GM23338 (cell line): Measurements from ENCODE around the gene FN3K. TPM values are rescaled to one million over a fixed set of nuclear protein-coding genes. Genes with fewer than 3 reads are reported as not detected.

Source experiments
- ATAC-seq: fragments of 200-7000 bp; cut with Tn5 transposase; 3 replicates; pipeline ENCODE4 v1.9.1; 2020
- DNase-seq: peaks from one replicate; pipeline ENCODE4 v3.0.0-alpha.2; 2015; ENCODE audit warnings: low spot score
- H2AFZ ChIP-seq: fragments of 200-600 bp; sonication (generic); 2 replicates; pipeline ENCODE4 v1.8.0; 2016; ENCODE audit warnings: antibody characterized with exemption, mild to moderate bottlenecking, moderate library complexity
- H3F3A ChIP-seq: fragments of 200-600 bp; sonication (generic); replicated peaks from 2 replicates; pipeline ENCODE4 v1.8.0; 2017; ENCODE audit warnings: antibody characterized with exemption, mixed run types, low read depth
- H3K27ac ChIP-seq: fragments of 200-600 bp; sonication (generic); 2 replicates; pipeline ENCODE4 v1.6.1; 2016; ENCODE audit warnings: low read depth
- H3K27me3 ChIP-seq: fragments of 200-600 bp; sonication (generic); 2 replicates; pipeline ENCODE4 v1.8.0; 2016; ENCODE audit warnings: mild to moderate bottlenecking, mixed run types, moderate library complexity; ENCODE audit not compliant: insufficient read depth
- H3K36me3 ChIP-seq: fragments of 200-600 bp; sonication (generic); 2 replicates; pipeline ENCODE4 v1.8.0; 2016; ENCODE audit warnings: mild to moderate bottlenecking; ENCODE audit not compliant: insufficient read depth
- H3K4me1 ChIP-seq: fragments of 200-600 bp; sonication (generic); 2 replicates; pipeline ENCODE4 v1.8.0; 2016; ENCODE audit warnings: mild to moderate bottlenecking, moderate library complexity; ENCODE audit not compliant: insufficient read depth
- H3K4me2 ChIP-seq: fragments of 200-600 bp; sonication (generic); 2 replicates; pipeline ENCODE4 v1.7.1; 2017; ENCODE audit warnings: mixed run types
- H3K4me3 ChIP-seq: fragments of 200-600 bp; sonication (generic); 2 replicates; pipeline ENCODE4 v1.6.1; 2016; ENCODE audit warnings: mixed run types
- H3K79me2 ChIP-seq: fragments of 200-600 bp; sonication (generic); replicated peaks from 2 replicates; pipeline ENCODE4 v1.8.0; 2017; ENCODE audit warnings: mild to moderate bottlenecking; ENCODE audit not compliant: insufficient read depth
- H3K9me2 ChIP-seq: fragments of 200-600 bp; sonication (generic); 2 replicates; pipeline ENCODE4 v1.8.0; 2017; ENCODE audit not compliant: insufficient read depth
- H4K20me1 ChIP-seq: fragments of 200-600 bp; sonication (generic); replicated peaks from 2 replicates; pipeline ENCODE4 v1.8.0; 2017; ENCODE audit warnings: mild to moderate bottlenecking; ENCODE audit not compliant: insufficient read depth
- H3K27ac Mint-ChIP-seq: 2 replicates; pipeline ENCODE4 v1.8.0; 2020; ENCODE audit warnings: inconsistent platforms, mild to moderate bottlenecking, moderate library complexity, mixed read lengths
- H3K27me3 Mint-ChIP-seq: 3 replicates; pipeline ENCODE4 v1.8.0; 2022; ENCODE audit warnings: low read depth, mild to moderate bottlenecking, moderate library complexity, mixed read lengths, inconsistent platforms; ENCODE audit not compliant: insufficient read depth, poor library complexity
- H3K36me3 Mint-ChIP-seq: 3 replicates; pipeline ENCODE4 v1.8.0; 2021; ENCODE audit warnings: low read depth, mild to moderate bottlenecking, inconsistent platforms, moderate library complexity, mixed read lengths
- H3K4me1 Mint-ChIP-seq: 3 replicates; pipeline ENCODE4 v1.8.0; 2020; ENCODE audit warnings: mild to moderate bottlenecking, inconsistent platforms, mixed read lengths
- H3K4me3 Mint-ChIP-seq: 3 replicates; pipeline ENCODE4 v1.8.0; 2021; ENCODE audit warnings: moderate library complexity, mild to moderate bottlenecking, inconsistent platforms, mixed read lengths
- H3K9me3 Mint-ChIP-seq: 3 replicates; pipeline ENCODE4 v1.8.0; 2020; ENCODE audit warnings: moderate library complexity, mild to moderate bottlenecking, inconsistent platforms, mixed read lengths
- CREB1 ChIP-seq: fragments of 250-450 bp; sonication (Bioruptor Pico); IDR thresholded peaks from 2 replicates; pipeline ENCODE4 v1.5.0; 2020; ENCODE audit warnings: low read depth, mild to moderate bottlenecking, moderate library complexity
- CTCF ChIP-seq, 2 experiments: fragments of 200-600 bp in 1 of 2; sonication (generic) in 1 of 2; conservative IDR thresholded peaks; 2 replicates each; pipeline versions ENCODE4 v1.5.1 to v1.6.1; 2016 to 2017; ENCODE audit warnings: antibody characterized with exemption in 2 of 2, low read depth in 2 of 2, mild to moderate bottlenecking in 2 of 2, moderate library complexity in 1 of 2
- ETS1 ChIP-seq: IDR thresholded peaks from 2 replicates; pipeline ENCODE4 v1.6.1; 2016; ENCODE audit warnings: antibody characterized with exemption
- EZH2 ChIP-seq: fragments of 200-600 bp; sonication (generic); IDR thresholded peaks from one replicate; pipeline ENCODE4 v1.8.0; 2017; ENCODE audit warnings: antibody characterized with exemption, mild to moderate bottlenecking, low read depth; ENCODE audit not compliant: unreplicated experiment
- EZH2phosphoT487 ChIP-seq: fragments of 200-600 bp; sonication (generic); IDR thresholded peaks from one replicate; pipeline ENCODE4 v1.8.1; 2018; ENCODE audit warnings: antibody characterized with exemption; ENCODE audit not compliant: unreplicated experiment
- JUNB ChIP-seq: IDR thresholded peaks from one replicate; pipeline ENCODE4 v1.6.1; 2016; ENCODE audit warnings: antibody characterized with exemption; ENCODE audit not compliant: unreplicated experiment
- NANOG ChIP-seq: IDR thresholded peaks from 2 replicates; pipeline ENCODE4 v1.6.1; 2016; ENCODE audit warnings: antibody characterized with exemption, borderline replicate concordance
- POLR2AphosphoS5 ChIP-seq: IDR thresholded peaks from 2 replicates; pipeline ENCODE4 v1.6.1; 2016; ENCODE audit warnings: antibody characterized with exemption, low read depth
- REST ChIP-seq: IDR thresholded peaks from one replicate; pipeline ENCODE4 v1.6.1; 2018; ENCODE audit warnings: antibody characterized with exemption; ENCODE audit not compliant: unreplicated experiment
- STAT1 ChIP-seq: IDR thresholded peaks from one replicate; pipeline ENCODE4 v1.6.1; 2016; ENCODE audit warnings: antibody characterized with exemption; ENCODE audit not compliant: unreplicated experiment
- ZNF114 ChIP-seq: fragments of 250-450 bp; sonication (Bioruptor Pico); IDR thresholded peaks from 2 replicates; pipeline ENCODE4 v1.5.0; 2020; ENCODE audit warnings: mild to moderate bottlenecking, moderate library complexity
- ZNF331 ChIP-seq: fragments of 250-450 bp; sonication (Bioruptor Pico); IDR thresholded peaks from 2 replicates; pipeline ENCODE4 v1.5.0; 2020; ENCODE audit warnings: low read depth, mild to moderate bottlenecking, moderate library complexity
- ZNF462 ChIP-seq: fragments of 250-450 bp; sonication (Bioruptor Pico); IDR thresholded peaks from 2 replicates; pipeline ENCODE4 v1.5.0; 2020; ENCODE audit warnings: mild to moderate bottlenecking, moderate library complexity
- long read RNA-seq: library from polyadenylated mRNA; unstranded; transcript quantifications from one replicate; pipeline ENCODE4 v2.0.0, GENCODE V29; 2020; ENCODE audit not compliant: unreplicated experiment
- polyA plus RNA-seq: library from polyadenylated mRNA; unstranded; fragments of >200 nt; fragmentation: Nextera tagmentation; extraction: Ambion mirVana; gene quantifications from 2 replicates; pipeline ENCODE4 v1.2.1, GENCODE V29; 2016
- total RNA-seq: library from RNA; depleted of rRNA; stranded (reverse); fragments of >200 nt; shearing (Covaris generic); gene quantifications from 2 replicates; pipeline ENCODE4 v1.2.3, GENCODE V29; 2014; rRNA removed

The FN3K gene
- total RNA-seq (11.0 and 12.9 TPM in 2 replicates), polyA plus RNA-seq (5.3 TPM in 2 replicates)
- long read RNA-seq: 0 reads

- Histone ChIP-seq H4K20me1 (no peaks in the 10 kb centered on the region), H3K4me1 (no peaks in the 10 kb centered on the region), H3K4me3 (peak within 1 kb of the TSS; percentile 64), H2AFZ (peak within 1 kb of the TSS; percentile 95), H3K36me3 (peaks cover under 1% of the 10 kb centered on the region; the same call in 1 of the 2 replicates), H3K79me2 (no peaks in the 10 kb centered on the region), H3K27ac (no peak within 1 kb of the TSS), H3K9me2 (0 out of 2 replicates have a peak, but pooled peaks cover 2% of the 10 kb centered on the region), H3F3A (0 out of 2 replicates have a peak, but pooled peaks cover 4% of the 10 kb centered on the region), H3K27me3 (peaks cover 4% of the 10 kb centered on the region; the same call in 1 of the 2 replicates), H3K4me2 (peak within 1 kb of the TSS; percentile 82)
- H3K4me3 Mint-ChIP-seq: peak within 1 kb of the TSS; percentile 68
- no peak for TF ChIP-seq EZH2phosphoT487
- TF ChIP-seq NANOG: no peak
- TF ChIP-seq EZH2: no peak
- no peak for TF ChIP-seq JUNB
- TF ChIP-seq ETS1: no peak
- no peak for TF ChIP-seq ZNF114 (CRISPR knock-in tag)
- no peak for TF ChIP-seq STAT1
- TF ChIP-seq REST: no peak
- no peak for TF ChIP-seq ZNF331 (CRISPR knock-in tag)
- TF ChIP-seq POLR2AphosphoS5: peak; percentile 49
- peak; percentile 80 for TF ChIP-seq CREB1 (CRISPR knock-in tag)
- TF ChIP-seq CTCF (conservative IDR thresholded peaks at IDR 0.05; ENCODE audit: low read depth in 2 of 2): no peak
- TF ChIP-seq ZNF462 (CRISPR knock-in tag): no peak
- peaks cover 7% of the 10 kb centered on the region; the same call in 2 of the 3 replicates for H3K9me3 Mint-ChIP-seq
- DNase-seq (peak; percentile 80), ATAC-seq (peak; percentile 86)
- peaks cover 18% of the 10 kb centered on the region for H3K27me3 Mint-ChIP-seq
- no peak within 1 kb of the TSS for H3K27ac Mint-ChIP-seq
- 0 out of 3 replicates have a peak, but pooled peaks cover 4% of the 10 kb centered on the region for H3K4me1 Mint-ChIP-seq
- H3K36me3 Mint-ChIP-seq: peaks cover 24% of the 10 kb centered on the region
These were observed at the start of gene FN3K for GRCh38 chr17:82734987-82735866. Gene FN3K, plus strand, starts transcription at chr17:82735615. Its CDS starts 22 bp downstream, at chr17:82735637.
